Activated T-helper 1 cell treated with anti-CD3 and anti-CD28 coated beads, Interleukin-2, amount 50 U/mL, for 16 hours (primary cell): ENCODE measurements around the gene NR4A1.

ENCODE experiments used
- DNase-seq, 2 donors: peaks; one replicate each; pipeline ENCODE4 v3.0.0-alpha.2; 2020; ENCODE audit warnings: low read depth in 1 of 2, low spot score in 1 of 2

The NR4A1 gene

DNA sequence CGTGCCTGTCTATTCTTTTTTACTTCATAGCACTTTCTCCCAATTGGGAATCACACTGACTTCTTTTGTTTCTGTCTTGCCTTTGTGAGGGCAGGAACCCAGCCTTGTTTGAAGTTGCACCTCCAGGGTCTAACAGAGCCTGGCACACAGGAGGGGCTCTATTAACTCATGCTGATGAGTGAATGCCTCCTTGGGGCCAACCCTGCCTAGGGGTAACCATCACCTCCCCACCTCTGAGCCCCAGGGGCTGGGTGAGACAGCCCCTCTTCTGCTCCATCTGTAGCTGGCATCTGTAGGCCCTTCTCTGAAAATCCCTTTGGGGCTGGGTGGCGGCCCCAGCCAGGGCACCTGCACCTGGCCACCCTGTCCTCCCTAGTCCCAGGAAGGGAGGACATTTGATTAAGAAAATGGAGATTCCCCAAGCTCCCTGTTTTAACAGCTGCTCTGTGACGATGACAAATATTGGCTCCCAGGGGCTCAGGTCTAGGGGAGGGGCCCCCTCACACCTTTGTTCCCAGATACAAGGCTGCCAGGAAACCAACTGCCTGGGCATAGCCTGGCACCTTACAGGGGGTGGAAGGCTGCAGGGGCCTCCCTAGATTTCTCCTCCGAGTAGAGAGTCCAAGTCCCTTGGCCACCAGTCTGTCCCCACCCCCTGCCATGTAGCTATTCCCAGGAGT lies 32.7 kb upstream of the NR4A1 start:
- no peak for DNase-seq

- DNase-seq = no peak
Measured at GRCh38 chr12:52019113-52019770, 32.0 kb upstream of the NR4A1 start.

DNA sequence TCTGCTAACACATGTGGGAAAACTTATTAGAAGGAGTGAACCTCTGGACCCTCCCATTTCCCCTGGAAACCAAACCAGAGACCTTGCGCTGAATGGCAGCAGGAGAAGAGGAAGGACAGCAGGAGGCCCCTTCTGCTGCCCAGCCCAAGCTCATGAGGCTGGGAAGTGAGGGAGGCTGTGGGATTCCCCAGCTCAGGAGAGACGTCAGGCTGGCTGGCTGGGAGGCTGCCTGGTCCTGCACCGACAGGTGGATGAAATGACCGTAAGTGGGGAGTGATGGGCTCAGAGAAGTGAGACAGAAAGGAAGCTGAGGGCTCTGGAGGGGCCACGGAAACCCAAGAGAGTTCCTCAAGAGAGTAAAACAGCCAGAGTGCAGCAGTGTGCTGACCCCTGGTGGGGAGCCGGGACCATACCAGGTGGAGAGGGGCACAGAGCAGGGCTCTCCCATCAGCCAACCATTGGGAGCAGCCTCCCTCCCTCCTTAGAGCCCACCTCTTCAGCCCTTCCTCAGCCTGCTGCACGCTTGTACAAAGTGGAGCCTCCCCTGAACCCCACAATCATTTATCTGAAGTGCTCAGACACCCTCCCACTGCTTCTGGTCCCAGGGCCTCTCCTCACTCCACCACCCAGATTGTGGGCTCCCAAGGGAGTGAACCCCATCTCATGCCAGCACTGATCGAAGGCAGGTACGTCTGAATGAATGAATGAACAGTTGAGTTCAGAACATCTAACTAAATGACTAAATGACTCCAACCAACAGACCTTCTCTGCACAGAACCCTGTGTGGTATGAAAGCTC lies 30.5 kb upstream of the NR4A1 start:
- DNase-seq = peak; percentile 38 to 44

GRCh38 chr12:52022841-52023181 lies 28.4 kb upstream of the NR4A1 start:
- no peak for DNase-seq

- DNase-seq = peak; percentile 85 to 92
Measured at GRCh38 chr12:52023182-52023975, 27.9 kb upstream of the NR4A1 start.

DNA sequence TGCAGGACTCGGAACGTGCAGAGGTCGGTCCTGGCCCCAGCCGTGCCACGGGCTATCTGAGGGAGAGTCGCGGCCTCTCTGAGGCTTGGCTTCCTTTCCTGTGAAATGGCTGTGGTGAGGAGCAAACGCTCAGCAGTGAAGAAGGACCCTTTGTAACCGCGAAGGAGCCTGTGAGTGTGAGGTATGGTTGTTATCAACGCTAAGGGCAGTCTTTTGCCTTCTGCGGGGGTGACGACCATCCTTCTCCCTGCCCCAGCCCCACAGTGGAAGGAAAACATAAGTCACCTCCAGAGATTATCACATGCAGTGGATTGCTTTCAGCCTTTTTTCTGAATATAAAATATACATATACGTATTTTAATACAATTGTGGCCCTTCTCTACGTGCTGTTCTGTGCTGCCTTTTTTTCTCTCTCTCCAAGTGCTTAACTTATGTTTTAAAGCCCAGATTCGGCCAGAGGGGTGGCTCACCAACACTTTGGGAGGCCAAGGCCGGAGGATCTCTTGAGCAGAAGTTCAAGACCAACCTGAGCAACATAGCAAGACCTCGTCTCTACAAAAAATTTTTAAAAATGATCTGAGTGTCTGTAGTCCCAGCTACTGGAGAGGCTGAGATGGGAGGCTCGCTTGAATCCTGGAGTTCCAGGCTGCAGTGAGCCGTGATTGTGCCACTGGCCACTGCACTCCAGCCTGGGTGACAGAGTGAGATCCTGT lies 27.1 kb upstream of the NR4A1 start:
- no peak for DNase-seq

GRCh38 chr12:52024845-52025230 lies 26.4 kb upstream of the NR4A1 start:
- no peak for DNase-seq

DNA sequence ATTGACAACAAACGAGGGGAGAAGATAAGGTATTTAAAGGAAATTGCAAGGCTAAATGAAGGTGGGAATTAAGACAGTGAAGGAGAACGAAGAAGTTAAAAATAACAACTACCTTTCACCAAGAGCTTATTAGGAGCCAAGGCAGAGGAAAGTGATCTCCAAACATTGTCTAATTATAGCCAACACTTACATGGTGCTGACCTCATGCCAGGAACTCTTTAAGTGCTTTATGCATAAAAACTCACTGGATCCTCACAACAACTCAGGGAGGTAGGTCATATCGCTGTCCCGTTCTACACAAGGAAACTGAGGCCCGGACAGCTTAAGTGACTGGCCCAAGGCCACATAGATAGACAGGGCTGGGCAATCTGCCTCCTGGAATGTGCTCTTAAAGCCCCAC lies 25.0 kb upstream of the NR4A1 start:
- no peak for DNase-seq

DNA sequence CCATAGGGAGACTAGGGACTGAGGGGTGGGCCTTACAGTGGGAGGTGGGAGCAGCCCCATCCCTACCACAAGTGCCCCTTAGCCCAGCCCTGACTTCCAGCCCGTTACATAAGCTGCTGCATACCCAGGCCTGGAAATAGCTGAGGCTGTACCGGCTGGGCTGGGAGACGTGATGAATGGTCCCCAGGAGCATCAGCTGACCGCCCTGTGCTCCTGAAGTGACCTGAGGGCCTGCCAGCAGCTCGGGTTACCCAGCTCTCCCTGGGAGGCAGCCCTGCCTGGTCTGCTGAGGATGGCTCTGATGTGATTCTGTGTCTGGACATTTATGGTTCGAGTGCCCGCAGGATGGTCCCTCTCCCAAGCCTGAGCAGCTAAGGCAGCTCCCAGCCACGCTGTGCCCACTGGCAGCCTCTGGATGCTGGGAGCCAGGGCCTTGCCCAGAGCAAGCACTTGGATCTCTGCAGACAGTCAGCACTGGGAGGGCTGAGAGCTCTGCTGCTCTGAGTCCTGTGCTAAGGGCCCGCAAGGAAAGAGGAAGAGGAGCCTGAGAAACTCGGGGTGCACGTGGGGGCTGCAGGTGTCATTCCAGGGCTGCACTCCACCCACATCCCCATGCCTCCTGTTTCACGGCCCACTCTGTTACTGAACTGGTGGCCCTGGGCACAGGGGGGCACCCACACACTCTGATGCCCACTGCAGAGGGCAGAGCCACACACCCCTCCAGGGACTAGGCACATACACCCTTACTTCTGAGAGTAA lies 24.0 kb upstream of the NR4A1 start:
- no peak for DNase-seq

DNA sequence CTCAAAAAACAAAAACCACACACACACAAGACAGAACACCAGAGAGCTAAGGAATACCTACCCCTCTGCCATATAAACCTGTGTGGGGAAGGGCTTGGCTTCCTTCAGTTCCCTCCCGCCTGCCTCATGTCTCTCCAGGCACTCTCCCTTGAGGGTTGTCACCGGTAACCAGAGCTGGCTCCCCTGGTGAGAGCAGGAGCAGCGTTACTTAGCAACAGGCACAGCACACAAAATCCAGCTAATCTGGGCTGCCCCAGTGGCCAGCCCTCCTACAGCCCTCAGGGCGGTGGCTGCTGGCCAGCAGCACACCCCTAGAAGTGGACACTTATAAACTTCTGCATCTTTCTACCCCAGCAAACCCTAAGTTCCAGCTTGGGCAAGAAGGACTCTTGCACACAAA lies 21.6 kb upstream of the NR4A1 start:
- DNase-seq = no peak

DNA sequence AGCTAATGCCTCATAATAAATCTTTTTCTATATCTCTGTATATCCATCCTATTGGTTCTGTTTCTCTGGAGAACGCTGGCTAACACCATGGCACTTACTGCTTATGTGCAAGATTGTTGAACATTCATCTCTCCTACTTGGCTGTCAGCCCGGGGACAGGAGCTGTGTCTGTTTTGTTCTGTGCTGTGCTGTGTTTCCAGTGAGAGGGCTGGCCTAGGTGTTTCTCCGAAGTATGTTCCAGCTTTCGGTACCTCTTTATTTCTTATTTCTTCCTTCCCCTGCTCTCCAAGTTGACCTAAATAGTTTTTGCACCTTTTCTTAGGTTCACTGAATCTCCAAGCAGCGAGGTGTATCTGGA lies 18.8 kb upstream of the NR4A1 start:
- no peak for DNase-seq

GRCh38 chr12:52032804-52033445 lies 18.3 kb upstream of the NR4A1 start:
- DNase-seq = peak; percentile 67 to 85

DNA sequence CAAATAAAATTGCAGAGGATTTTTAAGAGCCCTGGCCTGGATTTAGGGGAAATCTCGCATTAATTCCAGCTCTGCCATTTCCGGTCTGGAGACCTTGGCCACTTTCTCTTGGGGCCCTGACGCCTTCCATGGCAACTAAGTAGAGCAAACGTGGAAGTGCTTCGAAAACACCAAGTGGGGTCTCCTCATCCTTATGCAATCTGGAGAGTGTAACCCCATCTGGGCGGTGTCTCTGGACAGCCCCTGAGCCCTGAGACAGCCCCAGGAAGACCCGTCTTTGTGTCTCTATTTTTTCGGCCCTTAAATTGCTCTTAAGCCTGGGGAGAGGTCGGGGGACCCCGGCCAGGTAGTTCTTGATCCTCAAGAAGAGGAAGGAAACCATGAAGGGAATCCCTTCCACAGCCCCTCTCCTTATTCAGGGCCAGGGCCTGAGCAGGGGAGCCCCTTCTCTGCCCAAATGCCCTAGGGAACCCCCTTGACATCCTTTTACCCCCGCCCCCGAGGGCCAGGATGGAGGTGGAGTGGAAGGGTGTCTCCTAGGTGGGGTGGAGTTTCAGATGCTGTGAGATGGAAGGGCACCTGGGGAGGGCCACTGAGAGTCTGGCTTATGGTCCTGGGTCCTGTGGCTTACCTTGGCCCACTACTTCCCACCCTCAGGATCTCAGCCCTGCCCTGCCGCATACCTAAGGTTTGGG lies 17.6 kb upstream of the NR4A1 start:
- no peak for DNase-seq

- DNase-seq = no peak
Measured at GRCh38 chr12:52035190-52035589, 16.1 kb upstream of the NR4A1 start.

GRCh38 chr12:52035926-52036325 lies 15.3 kb upstream of the NR4A1 start:
- no peak for DNase-seq

- DNase-seq = peak; percentile 58 to 80
Measured at GRCh38 chr12:52036587-52037171, 14.6 kb upstream of the NR4A1 start.

- no peak for DNase-seq
Measured at GRCh38 chr12:52037248-52037861, 13.9 kb upstream of the NR4A1 start.

DNA sequence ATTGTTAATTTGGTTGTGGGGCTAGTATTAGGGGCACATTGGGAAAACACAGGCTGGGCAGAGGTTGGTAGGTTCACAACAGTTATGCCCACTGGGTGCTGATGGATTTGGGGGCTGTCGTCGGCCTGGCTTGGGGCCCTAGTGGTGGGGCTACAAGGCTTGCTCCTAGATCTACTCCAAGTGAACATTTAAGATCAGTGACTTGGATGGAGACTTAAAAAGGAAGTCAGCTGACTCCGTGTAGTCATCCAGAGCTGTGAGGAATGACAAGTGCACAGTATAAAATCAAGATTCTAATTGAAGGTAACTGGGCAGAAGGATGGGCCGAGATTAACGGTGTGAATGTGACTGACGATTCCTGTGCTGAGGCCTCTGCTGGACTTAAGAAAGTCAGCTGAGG lies 12.8 kb upstream of the NR4A1 start:
- no peak for DNase-seq
